Neural cell (in vitro differentiated cells): ENCODE results near the gene RALGPS2. TPM values are rescaled to one million over a fixed set of nuclear protein-coding genes. Genes with fewer than 3 reads are reported as not detected.
A peak's percentile ranks its signal among the peaks of the same experiment; 100 is the strongest.

Experiments used
- H2AFZ ChIP-seq: fragments of 200-600, 300-800 bp; sonication (generic), shearing (Covaris generic); 2 replicates; pipeline ENCODE4 v1.6.0; 2014; ENCODE audit warnings: low read depth, mild to moderate bottlenecking, antibody characterized with exemption, low read length, moderate library complexity
- H3F3A ChIP-seq: fragments of 200-600 bp; shearing (Covaris generic); 2 replicates; pipeline ENCODE4 v1.6.1; 2016; ENCODE audit warnings: mild to moderate bottlenecking, moderate library complexity, mixed read lengths, antibody characterized with exemption, low read length; ENCODE audit not compliant: insufficient read depth, poor library complexity, severe bottlenecking
- H3K27ac ChIP-seq: fragments of 200-600, 300-800 bp; sonication (generic), shearing (Covaris generic); 2 replicates; pipeline ENCODE4 v1.5.1; 2014; ENCODE audit warnings: mild to moderate bottlenecking, low read length, moderate library complexity
- H3K27me3 ChIP-seq: fragments of 300-800, 200-600 bp; sonication (generic), shearing (Covaris generic); 2 replicates; pipeline ENCODE4 v1.6.0; 2014; ENCODE audit warnings: mild to moderate bottlenecking, low read depth, low read length, moderate library complexity; ENCODE audit not compliant: insufficient read depth
- H3K36me3 ChIP-seq: fragments of 300-800, 200-600 bp; sonication (generic), shearing (Covaris generic); 2 replicates; pipeline ENCODE4 v1.5.1; 2014; ENCODE audit warnings: mild to moderate bottlenecking, antibody characterized with exemption, low read length, moderate library complexity; ENCODE audit not compliant: insufficient read depth
- H3K4me2 ChIP-seq: fragments of 300-800, 200-600 bp; sonication (generic), shearing (Covaris generic); 2 replicates; pipeline ENCODE4 v1.6.0; 2014; ENCODE audit warnings: mild to moderate bottlenecking, low read length
- H3K4me3 ChIP-seq: fragments of 300-800, 200-600 bp; sonication (generic), shearing (Covaris generic); 2 replicates; pipeline ENCODE4 v1.5.1; 2014; ENCODE audit warnings: mild to moderate bottlenecking, low read length, moderate library complexity
- H3K79me2 ChIP-seq: fragments of 200-600 bp; shearing (Covaris generic); replicated peaks from 2 replicates; pipeline ENCODE4 v1.6.0; 2014; ENCODE audit warnings: mild to moderate bottlenecking, low read length, moderate library complexity; ENCODE audit not compliant: insufficient read depth
- H3K9ac ChIP-seq: fragments of 300-800, 200-600 bp; sonication (generic), shearing (Covaris generic); 2 replicates; pipeline ENCODE4 v1.6.1; 2016; ENCODE audit warnings: mild to moderate bottlenecking, low read length, mixed read lengths
- H3K9me2 ChIP-seq: fragments of 200-600 bp; shearing (Covaris generic); 2 replicates; pipeline ENCODE4 v1.6.1; 2016; ENCODE audit warnings: mild to moderate bottlenecking, low read length, mixed read lengths; ENCODE audit not compliant: insufficient read depth
- H3K9me3 ChIP-seq: fragments of 200-600, 300-800 bp; sonication (generic), shearing (Covaris generic); 2 replicates; pipeline ENCODE4 v1.6.1; 2016; ENCODE audit warnings: mild to moderate bottlenecking, mixed run types, low read length, moderate library complexity, mixed read lengths
- H4K20me1 ChIP-seq: fragments of 200-600 bp; shearing (Covaris generic); 2 replicates; pipeline ENCODE4 v1.6.1; 2016; ENCODE audit warnings: mild to moderate bottlenecking, mixed run types; ENCODE audit not compliant: insufficient read depth
- EP300 ChIP-seq: fragments of 450-650 bp; conservative IDR thresholded peaks from 2 replicates; pipeline ENCODE4 v1.6.1; 2014; ENCODE audit warnings: antibody characterized with exemption, mild to moderate bottlenecking, moderate library complexity; ENCODE audit not compliant: poor library complexity, severe bottlenecking
- EZH2 ChIP-seq: fragments of 200-600, 300-800 bp; shearing (Covaris generic), sonication (generic); IDR thresholded peaks from 2 replicates; pipeline ENCODE4 v1.6.1; 2014; ENCODE audit warnings: antibody characterized with exemption, low read length, borderline replicate concordance, mild to moderate bottlenecking; ENCODE audit not compliant: insufficient read depth, poor library complexity, severe bottlenecking
- MXI1 ChIP-seq: fragments of 450-650 bp; conservative IDR thresholded peaks from 2 replicates; pipeline ENCODE4 v1.6.1; 2014; ENCODE audit warnings: antibody characterized with exemption, mild to moderate bottlenecking; ENCODE audit not compliant: poor library complexity, severe bottlenecking
- POLR2AphosphoS5 ChIP-seq: IDR thresholded peaks from 2 replicates; pipeline ENCODE4 v1.6.1; 2012
- RAD21 ChIP-seq: fragments of 450-650 bp; conservative IDR thresholded peaks from 2 replicates; pipeline ENCODE4 v1.6.1; 2014; ENCODE audit warnings: antibody characterized with exemption, mild to moderate bottlenecking, moderate library complexity
- SMC3 ChIP-seq: fragments of 450-650 bp; conservative IDR thresholded peaks from 2 replicates; pipeline ENCODE4 v1.6.1; 2014; ENCODE audit warnings: antibody characterized with exemption, mild to moderate bottlenecking, moderate library complexity; ENCODE audit not compliant: poor library complexity
- TAF1 ChIP-seq: IDR thresholded peaks from 2 replicates; pipeline ENCODE4 v1.6.1; 2012; ENCODE audit warnings: low read depth
- polyA plus RNA-seq: library from polyadenylated mRNA; depleted of rRNA; stranded (reverse); fragments of >200 nt; gene quantifications from 2 replicates; pipeline ENCODE4 v1.2.3, GENCODE V29; 2014
- TF ChIP-seq, protein P1 (sequence below): fragments of 450-650 bp; IDR thresholded peaks from 2 replicates; pipeline ENCODE4 v1.5.1; 2014; ENCODE audit warnings: antibody characterized with exemption, mild to moderate bottlenecking, moderate library complexity; ENCODE audit not compliant: poor library complexity, severe bottlenecking
- TF ChIP-seq, protein P2 (sequence below): IDR thresholded peaks from 2 replicates; pipeline ENCODE4 v1.6.1; 2012; ENCODE audit warnings: borderline replicate concordance

RALGPS2 gene
- polyA plus RNA-seq, 1 donor from 2014 or later = 26.6 TPM

DNA sequence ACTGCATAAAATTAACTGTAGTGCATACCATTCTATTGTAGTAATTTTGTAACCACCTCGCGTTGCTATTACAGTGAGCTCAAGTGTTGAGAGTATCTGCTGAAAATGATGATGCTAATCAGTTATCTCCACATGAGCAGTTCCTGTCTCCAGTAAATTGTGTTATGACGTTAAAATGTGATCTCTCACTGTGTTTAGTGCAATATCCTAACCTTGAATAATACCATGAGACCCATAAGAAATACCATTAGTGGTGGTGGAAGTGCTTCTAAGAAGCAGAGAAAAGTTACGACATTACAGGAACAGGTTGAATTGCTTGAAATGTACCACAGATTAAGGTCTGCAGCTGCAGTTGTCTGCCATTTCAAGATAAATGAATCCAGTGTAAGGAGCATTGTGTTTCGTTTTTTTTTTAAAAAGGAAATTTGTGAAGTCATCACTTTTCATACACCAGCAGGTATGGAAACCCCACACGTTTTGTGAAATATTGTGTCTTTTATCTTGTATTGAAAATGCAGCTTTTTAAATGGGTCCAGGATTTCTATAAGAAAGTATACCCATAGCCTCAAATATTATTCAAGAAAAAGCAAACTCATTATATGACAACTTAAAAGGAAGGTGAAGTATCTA, 73.3 kb downstream of the RALGPS2 start:
- no peak overlapping the region for H3K4me3 ChIP-seq
- no peaks in the 10 kb centered on the region for H3F3A ChIP-seq
- no peaks in the 10 kb centered on the region for H3K9me3 ChIP-seq
- H2AFZ ChIP-seq = no peak overlapping the region
- H3K27ac ChIP-seq = no peak overlapping the region
- H3K79me2 ChIP-seq = no peaks in the 10 kb centered on the region
- no peak overlapping the region for H3K9ac ChIP-seq
- H3K9me2 ChIP-seq = no peaks in the 10 kb centered on the region
- TF ChIP-seq MXI1 (no peak), POLR2AphosphoS5 (peak; percentile 89), SMC3 (no peak), EP300 (peak; percentile 58)
- TF ChIP-seq, protein P1, sequence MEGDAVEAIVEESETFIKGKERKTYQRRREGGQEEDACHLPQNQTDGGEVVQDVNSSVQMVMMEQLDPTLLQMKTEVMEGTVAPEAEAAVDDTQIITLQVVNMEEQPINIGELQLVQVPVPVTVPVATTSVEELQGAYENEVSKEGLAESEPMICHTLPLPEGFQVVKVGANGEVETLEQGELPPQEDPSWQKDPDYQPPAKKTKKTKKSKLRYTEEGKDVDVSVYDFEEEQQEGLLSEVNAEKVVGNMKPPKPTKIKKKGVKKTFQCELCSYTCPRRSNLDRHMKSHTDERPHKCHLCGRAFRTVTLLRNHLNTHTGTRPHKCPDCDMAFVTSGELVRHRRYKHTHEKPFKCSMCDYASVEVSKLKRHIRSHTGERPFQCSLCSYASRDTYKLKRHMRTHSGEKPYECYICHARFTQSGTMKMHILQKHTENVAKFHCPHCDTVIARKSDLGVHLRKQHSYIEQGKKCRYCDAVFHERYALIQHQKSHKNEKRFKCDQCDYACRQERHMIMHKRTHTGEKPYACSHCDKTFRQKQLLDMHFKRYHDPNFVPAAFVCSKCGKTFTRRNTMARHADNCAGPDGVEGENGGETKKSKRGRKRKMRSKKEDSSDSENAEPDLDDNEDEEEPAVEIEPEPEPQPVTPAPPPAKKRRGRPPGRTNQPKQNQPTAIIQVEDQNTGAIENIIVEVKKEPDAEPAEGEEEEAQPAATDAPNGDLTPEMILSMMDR = no peak
- no peaks in the 10 kb centered on the region for H4K20me1 ChIP-seq
- no peaks in the 10 kb centered on the region for H3K27me3 ChIP-seq
- H3K36me3 ChIP-seq = no peaks in the 10 kb centered on the region
- no peak overlapping the region for H3K4me2 ChIP-seq

DNA sequence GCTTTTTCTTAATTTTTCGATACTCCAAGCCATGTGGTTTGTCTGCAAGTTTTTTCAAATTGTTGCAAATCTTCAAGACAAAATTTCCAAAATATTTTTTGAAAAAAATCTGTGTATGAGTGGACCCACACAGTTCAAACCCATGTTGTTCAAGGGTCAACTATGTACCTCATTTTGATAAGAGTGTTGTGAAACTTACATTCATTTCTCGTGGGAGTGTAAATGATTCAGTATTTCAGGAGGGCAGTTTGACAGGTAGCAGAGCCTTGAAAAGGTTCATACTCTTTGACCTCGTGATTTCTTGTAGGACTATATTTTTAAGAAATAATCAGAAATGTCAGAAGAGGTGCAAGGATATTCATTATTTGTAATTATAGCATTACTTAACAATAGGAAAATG, 77.8 kb downstream of the RALGPS2 start:
- no peaks in the 10 kb centered on the region for H3K9me3 ChIP-seq
- no peak overlapping the region for H3K9ac ChIP-seq
- H3K4me3 ChIP-seq = no peak overlapping the region
- H3K79me2 ChIP-seq = no peaks in the 10 kb centered on the region
- H3K27me3 ChIP-seq = no peaks in the 10 kb centered on the region
- H3K4me2 ChIP-seq = no peak overlapping the region
- H2AFZ ChIP-seq = no peak overlapping the region
- no peaks in the 10 kb centered on the region for H4K20me1 ChIP-seq
- no peaks in the 10 kb centered on the region for H3K9me2 ChIP-seq
- no peaks in the 10 kb centered on the region for H3F3A ChIP-seq
- H3K36me3 ChIP-seq = no peaks in the 10 kb centered on the region
- TF ChIP-seq EZH2 (no peak), EP300 (no peak), SMC3 (no peak)
- TF ChIP-seq, protein P1 = no peak
- no peak overlapping the region for H3K27ac ChIP-seq

DNA sequence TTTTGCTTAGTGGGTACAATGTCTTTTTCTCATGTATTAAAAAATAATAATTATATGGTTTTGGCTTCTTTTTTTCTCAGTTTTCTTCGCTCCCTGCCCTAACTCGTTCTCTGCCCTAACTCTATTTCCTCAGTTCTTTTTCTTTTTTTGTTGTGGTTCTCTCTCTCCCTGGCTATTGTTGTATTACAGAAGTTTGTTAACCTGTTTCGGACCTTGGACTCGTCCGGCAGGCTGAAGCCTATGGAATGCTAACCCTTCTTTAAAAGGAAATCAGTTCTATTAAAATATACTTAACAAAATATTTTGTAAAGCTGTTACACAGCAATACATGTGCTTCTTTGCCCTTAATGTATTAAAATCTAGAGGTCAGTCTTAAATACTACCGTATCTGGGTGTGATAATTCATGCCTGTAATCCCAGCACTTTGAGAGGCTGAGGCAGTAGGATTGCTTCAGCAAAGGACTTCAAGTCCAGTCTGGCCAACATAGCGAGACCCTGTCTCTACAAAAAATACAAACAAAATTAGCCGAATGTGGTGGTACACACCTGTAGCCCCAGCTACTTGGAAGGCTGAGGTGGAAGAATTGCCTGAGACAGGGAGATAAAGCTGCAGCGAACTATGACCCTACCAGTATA, 81.7 kb downstream of the RALGPS2 start:
- Histone ChIP-seq H4K20me1 (no peaks in the 10 kb centered on the region), H3K27ac (no peak overlapping the region), H3F3A (no peaks in the 10 kb centered on the region), H3K4me2 (no peak overlapping the region), H3K9ac (no peak overlapping the region), H3K79me2 (no peaks in the 10 kb centered on the region), H3K9me2 (no peaks in the 10 kb centered on the region), H2AFZ (no peak overlapping the region), H3K4me3 (no peak overlapping the region), H3K27me3 (no peaks in the 10 kb centered on the region), H3K36me3 (no peaks in the 10 kb centered on the region), H3K9me3 (no peaks in the 10 kb centered on the region)
- TF ChIP-seq SMC3 (no peak), MXI1 (no peak), POLR2AphosphoS5 (no peak), EP300 (no peak), EZH2 (no peak), RAD21 (no peak), TAF1 (no peak)
- TF ChIP-seq, protein P1 = no peak
- TF ChIP-seq, protein P2, sequence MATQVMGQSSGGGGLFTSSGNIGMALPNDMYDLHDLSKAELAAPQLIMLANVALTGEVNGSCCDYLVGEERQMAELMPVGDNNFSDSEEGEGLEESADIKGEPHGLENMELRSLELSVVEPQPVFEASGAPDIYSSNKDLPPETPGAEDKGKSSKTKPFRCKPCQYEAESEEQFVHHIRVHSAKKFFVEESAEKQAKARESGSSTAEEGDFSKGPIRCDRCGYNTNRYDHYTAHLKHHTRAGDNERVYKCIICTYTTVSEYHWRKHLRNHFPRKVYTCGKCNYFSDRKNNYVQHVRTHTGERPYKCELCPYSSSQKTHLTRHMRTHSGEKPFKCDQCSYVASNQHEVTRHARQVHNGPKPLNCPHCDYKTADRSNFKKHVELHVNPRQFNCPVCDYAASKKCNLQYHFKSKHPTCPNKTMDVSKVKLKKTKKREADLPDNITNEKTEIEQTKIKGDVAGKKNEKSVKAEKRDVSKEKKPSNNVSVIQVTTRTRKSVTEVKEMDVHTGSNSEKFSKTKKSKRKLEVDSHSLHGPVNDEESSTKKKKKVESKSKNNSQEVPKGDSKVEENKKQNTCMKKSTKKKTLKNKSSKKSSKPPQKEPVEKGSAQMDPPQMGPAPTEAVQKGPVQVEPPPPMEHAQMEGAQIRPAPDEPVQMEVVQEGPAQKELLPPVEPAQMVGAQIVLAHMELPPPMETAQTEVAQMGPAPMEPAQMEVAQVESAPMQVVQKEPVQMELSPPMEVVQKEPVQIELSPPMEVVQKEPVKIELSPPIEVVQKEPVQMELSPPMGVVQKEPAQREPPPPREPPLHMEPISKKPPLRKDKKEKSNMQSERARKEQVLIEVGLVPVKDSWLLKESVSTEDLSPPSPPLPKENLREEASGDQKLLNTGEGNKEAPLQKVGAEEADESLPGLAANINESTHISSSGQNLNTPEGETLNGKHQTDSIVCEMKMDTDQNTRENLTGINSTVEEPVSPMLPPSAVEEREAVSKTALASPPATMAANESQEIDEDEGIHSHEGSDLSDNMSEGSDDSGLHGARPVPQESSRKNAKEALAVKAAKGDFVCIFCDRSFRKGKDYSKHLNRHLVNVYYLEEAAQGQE = no peak
